SW 1271 (cell line): Measurements from ENCODE around the gene LRP1.

Source experiments
- DNase-seq, 2 experiments: peaks; one replicate each; lab custom pipeline; 2025; lab: John Stamatoyannopoulos, UW

The LRP1 gene

DNA sequence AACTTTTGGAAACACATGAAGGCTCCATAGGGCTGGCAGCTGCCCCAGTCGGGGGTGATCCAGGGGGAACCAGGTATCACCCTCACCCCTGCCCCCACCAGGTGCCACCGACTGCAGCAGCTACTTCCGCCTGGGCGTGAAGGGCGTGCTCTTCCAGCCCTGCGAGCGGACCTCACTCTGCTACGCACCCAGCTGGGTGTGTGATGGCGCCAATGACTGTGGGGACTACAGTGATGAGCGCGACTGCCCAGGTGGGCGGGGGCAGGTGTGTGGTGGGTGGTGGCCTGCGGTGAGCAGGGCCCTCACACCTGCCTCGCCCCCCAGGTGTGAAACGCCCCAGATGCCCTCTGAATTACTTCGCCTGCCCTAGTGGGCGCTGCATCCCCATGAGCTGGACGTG, 66.0 kb downstream of the LRP1 start:
- no peak for DNase-seq

GRCh38 chr12:57195186-57195585, 66.9 kb downstream of the LRP1 start:
- DNase-seq: no peak

GRCh38 chr12:57195611-57196371, 67.5 kb downstream of the LRP1 start:
- DNase-seq: no peak

DNA sequence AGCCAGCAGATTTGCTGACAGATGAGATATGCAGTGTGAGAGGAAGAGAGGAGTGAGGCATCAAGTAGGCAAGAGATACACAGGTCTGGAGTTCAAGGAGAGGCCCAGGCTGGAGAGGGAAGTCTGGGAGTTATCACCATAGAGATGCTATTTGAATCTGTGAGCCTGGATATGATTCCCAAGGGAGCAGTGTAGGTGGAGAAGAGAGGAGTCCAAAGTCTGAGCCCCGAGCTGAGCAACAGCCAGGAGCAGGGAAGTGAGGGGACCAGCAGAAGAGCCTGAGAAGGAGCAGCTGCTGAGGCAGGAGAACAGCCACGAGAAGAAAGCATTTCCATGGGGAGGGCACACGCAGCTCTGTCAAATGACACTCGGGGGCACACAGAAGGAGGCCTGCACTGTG, 68.2 kb downstream of the LRP1 start:
- no peak for DNase-seq

DNA sequence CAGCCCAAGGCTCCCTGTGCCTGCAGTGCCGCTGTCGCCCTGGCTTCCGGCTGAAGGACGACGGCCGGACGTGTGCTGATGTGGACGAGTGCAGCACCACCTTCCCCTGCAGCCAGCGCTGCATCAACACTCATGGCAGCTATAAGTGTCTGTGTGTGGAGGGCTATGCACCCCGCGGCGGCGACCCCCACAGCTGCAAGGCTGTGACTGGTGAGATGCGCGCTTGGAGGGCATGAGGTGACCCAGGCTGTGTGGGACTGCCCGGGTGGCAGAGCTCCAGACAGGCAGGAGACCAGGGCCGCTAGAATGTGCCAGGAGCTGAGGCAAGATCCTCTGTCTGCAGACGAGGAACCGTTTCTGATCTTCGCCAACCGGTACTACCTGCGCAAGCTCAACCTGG, 68.7 kb downstream of the LRP1 start:
- DNase-seq: no peak

- DNase-seq: no peak
Observed at GRCh38 chr12:57198329-57198728, 70.0 kb downstream of the LRP1 start.

DNA sequence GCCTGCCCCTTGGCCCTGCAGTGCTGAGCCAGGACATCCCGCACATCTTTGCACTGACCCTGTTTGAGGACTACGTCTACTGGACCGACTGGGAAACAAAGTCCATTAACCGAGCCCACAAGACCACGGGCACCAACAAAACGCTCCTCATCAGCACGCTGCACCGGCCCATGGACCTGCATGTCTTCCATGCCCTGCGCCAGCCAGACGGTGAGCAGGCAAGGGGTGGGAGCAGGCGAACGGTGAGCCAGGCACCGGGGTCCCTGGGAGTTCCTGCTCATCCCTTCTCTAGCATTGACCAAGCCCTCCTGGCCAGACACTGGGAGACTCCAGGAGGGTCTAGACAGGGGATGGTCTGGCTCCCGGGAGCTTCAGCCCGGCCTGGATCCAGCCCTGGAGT, 70.9 kb downstream of the LRP1 start:
- no peak for DNase-seq

DNA sequence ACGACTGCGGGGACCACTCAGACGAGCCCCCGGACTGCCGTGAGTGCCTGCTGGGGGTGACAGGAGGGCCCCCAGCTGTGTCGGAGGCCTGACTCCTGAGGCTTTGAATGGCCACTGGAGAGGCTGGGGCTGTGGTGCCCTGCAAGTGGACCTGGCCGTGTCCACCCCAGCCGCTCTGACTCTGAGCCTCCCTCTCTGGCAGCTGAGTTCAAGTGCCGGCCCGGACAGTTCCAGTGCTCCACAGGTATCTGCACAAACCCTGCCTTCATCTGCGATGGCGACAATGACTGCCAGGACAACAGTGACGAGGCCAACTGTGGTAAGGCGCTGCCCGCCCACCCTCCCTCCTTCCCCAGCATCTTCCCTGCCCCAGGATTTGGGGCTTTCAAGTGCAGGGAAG, 72.2 kb downstream of the LRP1 start:
- no peak for DNase-seq

- DNase-seq: no peak
Observed at GRCh38 chr12:57201219-57201618, 72.9 kb downstream of the LRP1 start.

GRCh38 chr12:57201631-57202030, 73.3 kb downstream of the LRP1 start:
- DNase-seq: no peak

DNA sequence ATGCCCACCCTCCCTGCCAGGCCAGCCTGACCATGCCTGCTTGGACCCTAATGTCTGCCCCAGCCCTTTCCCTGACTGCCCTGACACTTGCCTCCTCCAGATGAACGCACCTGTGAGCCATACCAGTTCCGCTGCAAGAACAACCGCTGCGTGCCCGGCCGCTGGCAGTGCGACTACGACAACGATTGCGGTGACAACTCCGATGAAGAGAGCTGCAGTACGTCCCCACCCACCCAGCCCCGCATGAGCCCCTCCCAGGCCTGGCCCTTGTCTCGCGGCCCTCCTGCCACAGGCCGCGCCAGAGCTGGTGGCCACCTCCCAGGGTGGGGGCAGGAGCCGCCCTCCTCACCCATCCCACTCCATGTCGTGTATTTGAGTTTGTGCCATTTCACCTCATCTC, 74.0 kb downstream of the LRP1 start:
- no peak for DNase-seq

DNA sequence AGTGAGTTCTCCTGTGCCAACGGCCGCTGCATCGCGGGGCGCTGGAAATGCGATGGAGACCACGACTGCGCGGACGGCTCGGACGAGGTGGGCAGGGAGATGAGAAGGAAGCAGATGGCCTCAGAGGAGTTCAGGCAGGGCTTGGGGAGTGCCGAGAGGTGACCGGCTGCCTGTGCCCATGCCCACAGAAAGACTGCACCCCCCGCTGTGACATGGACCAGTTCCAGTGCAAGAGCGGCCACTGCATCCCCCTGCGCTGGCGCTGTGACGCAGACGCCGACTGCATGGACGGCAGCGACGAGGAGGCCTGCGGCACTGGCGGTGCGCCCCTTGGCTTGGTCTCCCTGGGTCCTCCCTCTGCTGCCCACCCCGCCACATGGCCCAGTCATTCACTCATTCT, 74.9 kb downstream of the LRP1 start:
- no peak for DNase-seq

DNA sequence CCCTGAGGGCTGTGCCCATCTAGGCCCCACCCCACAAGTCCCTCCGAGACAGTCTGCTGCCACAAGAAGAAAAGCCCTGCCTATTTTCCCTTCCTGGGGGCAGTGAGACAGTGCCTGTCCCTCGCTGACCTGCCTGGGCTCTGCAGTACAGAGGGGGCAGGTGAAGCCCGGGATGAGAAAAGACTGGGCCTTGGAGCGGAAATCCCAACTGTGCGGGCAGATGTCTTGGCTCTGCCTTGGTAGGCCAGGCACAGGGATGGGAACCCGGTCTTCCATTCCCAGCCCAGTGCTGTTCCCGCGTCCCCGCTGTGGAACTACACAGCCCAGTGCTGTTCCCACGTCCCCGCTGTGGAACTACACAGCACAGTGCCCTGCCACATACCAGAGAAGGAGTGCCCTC, 75.5 kb downstream of the LRP1 start:
- DNase-seq: no peak

- no peak for DNase-seq
Observed at GRCh38 chr12:57204454-57204853, 76.2 kb downstream of the LRP1 start.

GRCh38 chr12:57205186-57205585, 76.9 kb downstream of the LRP1 start:
- DNase-seq: no peak

DNA sequence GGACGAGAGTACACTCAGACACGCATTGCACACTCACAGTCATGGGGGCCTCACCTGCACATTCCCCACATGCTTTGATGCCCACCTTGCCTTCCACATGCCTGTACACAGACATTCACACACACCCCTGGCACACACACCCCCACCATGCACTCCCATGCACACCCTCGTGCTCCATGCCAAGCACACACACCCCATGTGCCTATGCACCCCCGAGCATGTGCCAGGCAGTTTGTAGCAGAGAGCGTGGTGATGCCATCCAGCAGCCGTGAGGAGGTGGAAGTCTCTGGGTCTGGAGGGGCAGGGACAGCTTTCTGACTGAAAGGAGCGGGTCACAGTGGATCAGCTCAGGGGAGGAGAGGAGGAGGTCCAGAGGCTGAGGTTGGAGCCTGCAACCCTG, 77.6 kb downstream of the LRP1 start:
- DNase-seq: no peak

- DNase-seq: no peak
Observed at GRCh38 chr12:57207731-57208630, 79.7 kb downstream of the LRP1 start.

- DNase-seq: no peak
Observed at GRCh38 chr12:57208631-57209282, 80.5 kb downstream of the LRP1 start.

GRCh38 chr12:57209916-57210315, 81.6 kb downstream of the LRP1 start:
- no peak for DNase-seq

- DNase-seq: no peak
Observed at GRCh38 chr12:57210461-57210860, 82.2 kb downstream of the LRP1 start.

DNA sequence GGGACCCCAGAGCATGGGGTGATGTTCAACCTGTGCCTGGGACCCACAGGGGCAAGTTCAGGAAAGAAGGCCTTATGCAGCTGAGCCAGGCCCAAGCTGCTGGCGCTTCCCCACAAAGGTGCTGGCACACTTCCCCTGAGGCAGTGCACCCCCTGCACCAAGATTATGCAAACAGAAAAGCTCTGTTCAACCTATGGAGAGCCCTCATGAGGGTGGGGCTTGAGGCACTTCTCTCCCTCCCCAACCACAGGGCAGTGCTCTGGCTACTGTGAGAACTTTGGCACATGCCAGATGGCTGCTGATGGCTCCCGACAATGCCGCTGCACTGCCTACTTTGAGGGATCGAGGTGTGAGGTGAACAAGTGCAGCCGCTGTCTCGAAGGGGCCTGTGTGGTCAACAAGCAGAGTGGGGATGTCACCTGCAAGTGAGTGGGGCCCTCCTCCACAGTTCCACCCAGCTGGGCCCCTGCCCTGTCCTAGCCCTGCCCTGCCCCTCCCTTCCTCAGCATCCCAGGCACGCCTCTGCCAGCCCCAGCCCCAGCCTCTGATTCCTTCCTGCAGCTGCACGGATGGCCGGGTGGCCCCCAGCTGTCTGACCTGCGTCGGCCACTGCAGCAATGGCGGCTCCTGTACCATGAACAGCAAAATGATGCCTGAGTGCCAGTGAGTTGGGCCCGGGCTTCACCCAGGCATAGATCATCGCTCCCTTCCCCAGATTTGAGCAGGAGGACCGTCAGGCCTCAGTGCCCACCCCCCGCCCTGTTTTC, 82.8 kb downstream of the LRP1 start:
- no peak for DNase-seq
